Spleen (tissue), 11 donors: Measurements from ENCODE around the gene SCYL1. TPM values are rescaled to one million over a fixed set of nuclear protein-coding genes. Genes with fewer than 3 reads are reported as not detected.
A peak's percentile ranks its signal among the peaks of the same experiment; 100 is the strongest.

Experiments used
- DNase-seq: peaks from one replicate; pipeline ENCODE4 v3.0.0-alpha.2; 2020
- H3K27ac ChIP-seq, 8 donors: fragments of 200-600 bp; sonication (generic) in 7 of 8; 1 replicate in 4 of 8; 2 replicates in 4 of 8; pipeline versions ENCODE4 v1.5.0 to v1.8.0; 2016 to 2021; ENCODE audit warnings: inconsistent platforms in 4 of 8, mild to moderate bottlenecking in 4 of 8, moderate library complexity in 1 of 8
- H3K27me3 ChIP-seq, 7 donors: fragments of 200-600 bp; sonication (generic) in 6 of 7; replicated peaks in 1 of 7; 1 replicate in 4 of 7; 2 replicates in 3 of 7; pipeline versions ENCODE4 v1.5.0 to v1.8.0; 2016 to 2021; ENCODE audit warnings: inconsistent platforms in 3 of 7, mild to moderate bottlenecking in 1 of 7
- H3K36me3 ChIP-seq, 6 donors: fragments of 200-600 bp; sonication (generic) in 5 of 6; 1 replicate in 4 of 6; 2 replicates in 2 of 6; pipeline versions ENCODE4 v1.5.0 to v1.8.0; 2016 to 2021; ENCODE audit warnings: inconsistent platforms in 2 of 6
- H3K4me1 ChIP-seq, 6 donors: fragments of 200-600 bp; sonication (generic) in 5 of 6; 1 replicate in 3 of 6; 2 replicates in 3 of 6; pipeline versions ENCODE4 v1.5.0 to v1.8.0; 2016 to 2021; ENCODE audit warnings: inconsistent platforms in 3 of 6
- H3K4me3 ChIP-seq, 8 donors: fragments of 200-600 bp; sonication (generic) in 7 of 8; 1 replicate in 4 of 8; 2 replicates in 4 of 8; pipeline versions ENCODE4 v1.5.0 to v1.8.0; 2016 to 2021; ENCODE audit warnings: inconsistent platforms in 4 of 8, mild to moderate bottlenecking in 4 of 8, moderate library complexity in 2 of 8
- H3K9me3 ChIP-seq, 8 donors: fragments of 200-600 bp; sonication (generic) in 7 of 8; 1 replicate in 4 of 8; 2 replicates in 4 of 8; pipeline versions ENCODE4 v1.5.0 to v1.8.0; 2016 to 2021; ENCODE audit warnings: inconsistent platforms in 4 of 8
- CTCF ChIP-seq, 11 experiments: fragments of 200-600 bp in 7 of 11; fragments of 450-650 bp in 4 of 11; sonication (generic) in 4 of 11; IDR thresholded peaks in 8 of 11; conservative IDR thresholded peaks in 3 of 11; 1 replicate in 7 of 11; 2 replicates in 4 of 11; pipeline versions ENCODE4 v1.4.0 to v1.8.0; 2016 to 2021; ENCODE audit warnings: antibody characterized with exemption in 11 of 11, inconsistent platforms in 4 of 11, mild to moderate bottlenecking in 1 of 11
- POLR2A ChIP-seq, 3 donors: fragments of 450-650 bp; IDR thresholded peaks; one replicate each; pipeline ENCODE4 v1.5.1; 2017; ENCODE audit warnings: antibody characterized with exemption in 3 of 3, mild to moderate bottlenecking in 1 of 3
- POLR2AphosphoS5 ChIP-seq, 3 donors: sonication (generic); formaldehyde crosslinking; IDR thresholded peaks; one replicate each; pipeline ENCODE4 v1.5.1; 2017; ENCODE audit warnings: antibody characterized with exemption in 3 of 3
- WGBS, 5 donors: extraction: QIAGEN DNeasy Blood & Tissue Kit in 3 of 5; methylation state at CpG; one replicate each; pipeline versions ENCODE4 v1.1.5 to v1.1.7; 2013 to 2018; 5-methylcytosine and 5-hydroxymethylcytosine counted together
- intact Hi-C: fragments of 100-400 bp; cut with DNase I; formaldehyde crosslinking; loops from one replicate; pipeline ENCODE4 v1.15.0; 2023; ENCODE audit warnings: low total_unique reads
- polyA plus RNA-seq, 3 donors: library from polyadenylated mRNA; stranded (reverse); fragments of 200-250 nt; gene quantifications; one replicate each; pipeline ENCODE4 v1.2.1, GENCODE V29; 2013
- total RNA-seq, 7 donors: library from RNA; depleted of rRNA in 3 of 7; stranded (reverse); fragments of >200 nt in 3 of 7; fragmentation: NEBNext Ultra II Directional in 4 of 7; extraction: Animal tissue kit (Norgen Biotek cat#: 25700) in 4 of 7; gene quantifications; one replicate each; pipeline versions ENCODE4 v1.1.0 to v1.2.1, GENCODE V29; 2016 to 2021
- donor health status: healthy with polysubstance abuse.
- donor health status: DM: no; HTN: no; CAD: no; lungs with moderate emphysema.
- donor health status: DM: no; HTN: no; CAD: no.
- donor health status: Bipolar disorder and iron deficiency.
- donor health status: healthy.
- donor health status: DM: no; HTN: no; CAD: no.
- donor health status: DM: yes; HTN: yes; CAD: no.

The SCYL1 gene
- total and polyA plus RNA-seq, 10 donors: 52.4 to 125 (median 74.8) TPM

- Histone ChIP-seq H3K27me3 (no peaks in the 10 kb centered on the region), H3K4me3 (peak overlapping the region; percentile 59 to 92 (median 77)), H3K27ac (peak overlapping the region; percentile 95 to 100 (median 98)), H3K36me3 (peaks cover 0 to 27% (median 22%) of the 10 kb centered on the region in 6 donors), H3K4me1 (peaks cover 25 to 53% (median 39%) of the 10 kb centered on the region in 6 donors), H3K9me3 (no peaks in the 10 kb centered on the region)
- TF ChIP-seq POLR2A (IDR thresholded peaks at IDR 0.05) (no peak), CTCF (IDR thresholded peaks at IDR 0.05 in 8 of 11, conservative IDR thresholded peaks at IDR 0.05 in 3 of 11) (no peak), POLR2AphosphoS5 (IDR thresholded peaks at IDR 0.05) (no peak)
- WGBS, 5 donors: 0 to 1% (median 1%) methylated on average over 6 of the region's 6 CpGs
- intact Hi-C loops: no loop called here
- DNase-seq: no peak
Measured at GRCh38 chr11:65498727-65498976, 26.2 kb upstream of the SCYL1 start.

GRCh38 chr11:65498977-65499712, 25.7 kb upstream of the SCYL1 start, which contains the start of gene MALAT1:
Gene MALAT1 (plus strand): TSS chr11:65499045.
- Histone ChIP-seq H3K27ac (peak within 1 kb of the TSS; percentile 95 to 100 (median 98)), H3K4me1 (peaks cover 20 to 53% (median 39%) of the 10 kb centered on the region in 6 donors), H3K4me3 (peak within 1 kb of the TSS; percentile 67 to 93 (median 81)), H3K9me3 (no peaks in the 10 kb centered on the region), H3K27me3 (no peaks in the 10 kb centered on the region), H3K36me3 (peaks cover 0 to 32% (median 27%) of the 10 kb centered on the region in 6 donors)
- DNase-seq: peak; percentile 97
- TF ChIP-seq CTCF (IDR thresholded peaks at IDR 0.05 in 8 of 11, conservative IDR thresholded peaks at IDR 0.05 in 3 of 11) (peak in 5 of 11 experiments; percentile 4 to 30 (median 15)), POLR2AphosphoS5 (IDR thresholded peaks at IDR 0.05) (peak; percentile 99 to 100 (median 100)), POLR2A (IDR thresholded peaks at IDR 0.05) (peak; percentile 100)
- intact Hi-C loops: no loop called here
- WGBS, 5 donors: 0 to 1% (median 0%) methylated on average over 24 of the region's 24 CpGs

- H3K9me3 ChIP-seq: no peaks in the 10 kb centered on the region
- TF ChIP-seq CTCF (IDR thresholded peaks at IDR 0.05 in 8 of 11, conservative IDR thresholded peaks at IDR 0.05 in 3 of 11) (peak in 1 of 11 experiments; percentile 0), POLR2AphosphoS5 (IDR thresholded peaks at IDR 0.05) (no peak), POLR2A (IDR thresholded peaks at IDR 0.05) (peak in 2 of 3 donors; percentile 6)
- no peaks in the 10 kb centered on the region for H3K27me3 ChIP-seq
- peaks cover 0 to 39% (median 34%) of the 10 kb centered on the region in 6 donors for H3K36me3 ChIP-seq
- H3K27ac ChIP-seq: peak overlapping the region; percentile 95 to 100 (median 98)
- intact Hi-C loops: no loop called here
- DNase-seq: no peak
- 0% methylated on average over 3 of the region's 3 CpGs for WGBS, 5 donors
- peaks cover 19 to 53% (median 39%) of the 10 kb centered on the region in 6 donors for H3K4me1 ChIP-seq
- H3K4me3 ChIP-seq: peak overlapping the region; percentile 67 to 93 (median 81)
Measured at GRCh38 chr11:65499713-65500386, 25.0 kb upstream of the SCYL1 start.
